ENCODE data around the gene DAND5. TPM values are rescaled to one million over a fixed set of nuclear protein-coding genes. Genes with fewer than 3 reads are reported as not detected.
A peak's percentile ranks its signal among the peaks of the same experiment; 100 is the strongest.

Gene DAND5
- total and polyA plus RNA-seq, 2 of the 13 experiments (the other 11 are each of a cell fraction or from before 2014, with no cell fraction given) = 0.04 TPM; not detected in 1

- TF ChIP-seq ZNF142 (CRISPR knock-in tag; IDR thresholded peaks at IDR 0.05) (0 out of 2 replicates have a peak, but pooled peaks have one; percentile 5), HINFP (CRISPR knock-in tag; IDR thresholded peaks at IDR 0.05; ENCODE audit: low read depth) (peak; percentile 75; the same call in 1 of the 2 replicates), HMGXB4 (CRISPR knock-in tag; IDR thresholded peaks at IDR 0.05; ENCODE audit: borderline replicate concordance in 1 of 2, low read depth in 1 of 2) (peak in 1 of 2 experiments; percentile 51; a peak in 1 of 4 replicates), MEIS2 (CRISPR knock-in tag; IDR thresholded peaks at IDR 0.05) (peak; percentile 46; the same call in 1 of the 2 replicates), ZNF550 (CRISPR knock-in tag; IDR thresholded peaks at IDR 0.05; ENCODE audit: borderline replicate concordance) (peak; percentile 56; the same call in 1 of the 2 replicates), LBX2 (CRISPR knock-in tag; IDR thresholded peaks at IDR 0.05; ENCODE audit: borderline replicate concordance) (peak; percentile 49), BHLHE40 (IDR thresholded peaks at IDR 0.05; ENCODE audit: low read length) (peak; percentile 54; the same call in 1 of the 2 replicates), DBP (CRISPR knock-in tag; IDR thresholded peaks at IDR 0.05; ENCODE audit: not compliant biosample characterization) (peak; percentile 20), ZNF761 (CRISPR knock-in tag; conservative IDR thresholded peaks at IDR 0.05) (0 out of 2 replicates have a peak, but pooled peaks have one; percentile 33), MYC (CRISPR knock-in tag; IDR thresholded peaks at IDR 0.05; ENCODE audit: borderline replicate concordance) (peak; percentile 93), REL (CRISPR knock-in tag; conservative IDR thresholded peaks at IDR 0.05) (no peak), ZNF619 (CRISPR knock-in tag; IDR thresholded peaks at IDR 0.05) (peak; percentile 15; the same call in 1 of the 2 replicates), TBX3 (IDR thresholded peaks at IDR 0.05; ENCODE audit: borderline replicate concordance) (peak; percentile 34; the same call in 1 of the 2 replicates)
These were observed 15.8 kb downstream of the DAND5 start (continued) for GRCh38 chr19:12985049-12985776.

All from HepG2 (cell line).